Esophagus (tissue), 2 donors: ENCODE measurements around the gene CD320. TPM values are rescaled to one million over a fixed set of nuclear protein-coding genes. Genes with fewer than 3 reads are reported as not detected.
A peak's percentile ranks its signal among the peaks of the same experiment; 100 is the strongest.
"Not testable (repeated sequence)": the region's sequence is repeated elsewhere in the genome, so short reads cannot be mapped to it uniquely, and the experiment has no call there.

ENCODE experiments used
- H3K27ac ChIP-seq, 2 donors: one replicate each; pipeline ENCODE4 v1.5.1; 2013; ENCODE audit warnings: low read depth in 2 of 2, mild to moderate bottlenecking in 2 of 2, inconsistent platforms in 1 of 2, low read length in 1 of 2, moderate library complexity in 1 of 2
- H3K27me3 ChIP-seq, 2 donors: one replicate each; pipeline ENCODE4 v1.6.1; 2013; ENCODE audit warnings: low read length in 2 of 2, control low read depth in 1 of 2, mild to moderate bottlenecking in 1 of 2; ENCODE audit not compliant: insufficient read depth in 2 of 2, control insufficient read depth in 1 of 2
- H3K36me3 ChIP-seq, 2 donors: one replicate each; pipeline ENCODE4 v1.6.1; 2013; ENCODE audit warnings: low read length in 1 of 2; ENCODE audit not compliant: control insufficient read depth in 2 of 2, insufficient read depth in 2 of 2
- H3K4me1 ChIP-seq, 2 donors: one replicate each; pipeline ENCODE4 v1.6.1; 2013; ENCODE audit warnings: low read length in 1 of 2; ENCODE audit not compliant: control insufficient read depth in 2 of 2, insufficient read depth in 2 of 2
- H3K4me3 ChIP-seq, 2 donors: one replicate each; pipeline ENCODE4 v1.5.1; 2013; ENCODE audit warnings: low read length in 2 of 2, mild to moderate bottlenecking in 2 of 2, low read depth in 1 of 2, moderate library complexity in 1 of 2
- H3K9me3 ChIP-seq, 2 donors: one replicate each; pipeline ENCODE4 v1.6.1; 2013; ENCODE audit warnings: mild to moderate bottlenecking in 2 of 2, low read depth in 1 of 2, low read length in 1 of 2, moderate library complexity in 1 of 2; ENCODE audit not compliant: control insufficient read depth in 2 of 2, insufficient read depth in 1 of 2
- WGBS, 2 donors: extraction: QIAGEN DNeasy Blood & Tissue Kit; methylation state at CpG; one replicate each; pipeline ENCODE4 v1.1.7; 2013; 5-methylcytosine and 5-hydroxymethylcytosine counted together
- polyA plus RNA-seq, 2 donors: library from polyadenylated mRNA; stranded (reverse); fragments of 200-250 nt; gene quantifications; one replicate each; pipeline ENCODE4 v1.2.3, GENCODE V29; 2013
- donor health status: healthy with polysubstance abuse.
- donor health status: Bipolar disorder and iron deficiency.

Gene CD320
- polyA plus RNA-seq, 2 donors = 9.4 to 17.9 TPM

GRCh38 chr19:8342316-8342683, 34.1 kb upstream of the CD320 start:
- Histone ChIP-seq H3K27me3 (peaks cover 0 to 4% of the 10 kb centered on the region in 2 donors), H3K4me1 (peaks cover 2 to 10% of the 10 kb centered on the region in 2 donors), H3K9me3 (no peaks in the 10 kb centered on the region), H3K27ac (peak overlapping the region; percentile 12 to 37), H3K36me3 (no peaks in the 10 kb centered on the region), H3K4me3 (peak overlapping the region in 1 of 2 donors; percentile 18)
- WGBS, 2 donors = 34 to 39% methylated on average over 14 of the region's 14 CpGs

GRCh38 chr19:8341504-8341903, 33.3 kb upstream of the CD320 start:
- not testable (repeated sequence) for H3K9me3 ChIP-seq

GRCh38 chr19:8340341-8341096, 32.4 kb upstream of the CD320 start:
- peak overlapping the region in 1 of 2 donors; percentile 34 for H3K27ac ChIP-seq
- peaks cover 2 to 11% of the 10 kb centered on the region in 2 donors for H3K4me1 ChIP-seq
- no peaks in the 10 kb centered on the region for H3K36me3 ChIP-seq
- H3K4me3 ChIP-seq = no peak overlapping the region
- H3K9me3 ChIP-seq = no peaks in the 10 kb centered on the region
- 23 to 30% methylated on average over 15 of the region's 15 CpGs for WGBS, 2 donors
- H3K27me3 ChIP-seq = peaks cover 0 to 4% of the 10 kb centered on the region in 2 donors

More at GRCh38 chr19:8341504-8341903, 33.3 kb upstream of the CD320 start:
- 95 to 97% methylated on average over 4 of the region's 4 CpGs for WGBS, 2 donors
- not testable (repeated sequence) for H3K36me3 ChIP-seq, H3K27ac ChIP-seq, H3K4me3 ChIP-seq, H3K27me3 ChIP-seq
- H3K4me1 ChIP-seq = peaks cover 2 to 10% of the 10 kb centered on the region in 2 donors

- Histone ChIP-seq H3K4me3 (no peak overlapping the region), H3K27me3 (peaks cover 0 to 5% of the 10 kb centered on the region in 2 donors), H3K36me3 (no peaks in the 10 kb centered on the region), H3K9me3 (no peaks in the 10 kb centered on the region), H3K4me1 (peaks cover 2 to 23% of the 10 kb centered on the region in 2 donors), H3K27ac (no peak overlapping the region)
- 61 to 63% methylated on average over 6 of the region's 6 CpGs for WGBS, 2 donors
These were observed 30.7 kb upstream of the CD320 start for GRCh38 chr19:8338835-8339234.

- peaks cover 5 to 20% of the 10 kb centered on the region in 2 donors for H3K4me1 ChIP-seq
- no peak overlapping the region for H3K4me3 ChIP-seq
- H3K27ac ChIP-seq = peak overlapping the region in 1 of 2 donors; percentile 26
- WGBS, 2 donors = 66 to 71% methylated on average over 7 of the region's 7 CpGs
- H3K9me3 ChIP-seq = no peaks in the 10 kb centered on the region
- no peaks in the 10 kb centered on the region for H3K36me3 ChIP-seq
- peaks cover 0 to 8% of the 10 kb centered on the region in 2 donors for H3K27me3 ChIP-seq
These were observed 29.6 kb upstream of the CD320 start for GRCh38 chr19:8337728-8338127.

GRCh38 chr19:8336660-8337059, 28.5 kb upstream of the CD320 start:
- peaks cover 5 to 19% of the 10 kb centered on the region in 2 donors for H3K4me1 ChIP-seq
- H3K4me3 ChIP-seq = no peak overlapping the region
- H3K27ac ChIP-seq = no peak overlapping the region
- H3K9me3 ChIP-seq = no peaks in the 10 kb centered on the region
- peaks cover 0 to 8% of the 10 kb centered on the region in 2 donors for H3K27me3 ChIP-seq
- 62 to 66% methylated on average over 7 to 8 of the region's 8 CpGs for WGBS, 2 donors
- H3K36me3 ChIP-seq = no peaks in the 10 kb centered on the region

- H3K9me3 ChIP-seq = no peaks in the 10 kb centered on the region
- peaks cover 5 to 19% of the 10 kb centered on the region in 2 donors for H3K4me1 ChIP-seq
- H3K27me3 ChIP-seq = peaks cover 0 to 8% of the 10 kb centered on the region in 2 donors
- H3K36me3 ChIP-seq = no peaks in the 10 kb centered on the region
- no peak overlapping the region for H3K27ac ChIP-seq
- H3K4me3 ChIP-seq = no peak overlapping the region
- 27 to 36% methylated on average over 27 of the region's 27 CpGs for WGBS, 2 donors
These were observed 28.0 kb upstream of the CD320 start for GRCh38 chr19:8336072-8336569.

GRCh38 chr19:8335343-8336071, 27.3 kb upstream of the CD320 start:
- Histone ChIP-seq H3K27ac (peak overlapping the region in 1 of 2 donors; percentile 13), H3K4me3 (peak overlapping the region; percentile 41 to 49), H3K9me3 (no peaks in the 10 kb centered on the region), H3K4me1 (peaks cover 5 to 17% of the 10 kb centered on the region in 2 donors), H3K36me3 (no peaks in the 10 kb centered on the region), H3K27me3 (peaks cover 0 to 8% of the 10 kb centered on the region in 2 donors)
- WGBS, 2 donors = 9 to 12% methylated on average over 69 to 79 of the region's 79 CpGs

- peak overlapping the region; percentile 41 to 49 for H3K4me3 ChIP-seq
- WGBS, 2 donors = 13 to 15% methylated on average over 101 to 117 of the region's 117 CpGs
- peaks cover 0 to 8% of the 10 kb centered on the region in 2 donors for H3K27me3 ChIP-seq
These were observed 26.5 kb upstream of the CD320 start for GRCh38 chr19:8334458-8335342.

More at GRCh38 chr19:8334458-8335342, 26.5 kb upstream of the CD320 start:
- H3K36me3 ChIP-seq = no peaks in the 10 kb centered on the region
- no peaks in the 10 kb centered on the region for H3K9me3 ChIP-seq
- H3K4me1 ChIP-seq = peaks cover 5 to 14% of the 10 kb centered on the region in 2 donors
- no peak overlapping the region for H3K27ac ChIP-seq
